ENCODE data around the gene CLCN5. TPM values are rescaled to one million over a fixed set of nuclear protein-coding genes. Genes with fewer than 3 reads are reported as not detected.
"Not testable (repeated sequence)": the region's sequence is repeated elsewhere in the genome, so short reads cannot be mapped to it uniquely, and the experiment has no call there.

The CLCN5 gene
- total RNA-seq, 1 donor from 2014 or later: 10.4 TPM

- no peak for DNase-seq (ENCODE audit: low spot score)
Measured at GRCh38 chrX:49995795-49996455, 73.5 kb downstream of the CLCN5 start.

GRCh38 chrX:49996474-49996873 lies 74.1 kb downstream of the CLCN5 start:
- DNase-seq (ENCODE audit: low spot score): no peak

GRCh38 chrX:49999087-49999486 lies 76.7 kb downstream of the CLCN5 start:
- no peak for DNase-seq (ENCODE audit: low spot score)

GRCh38 chrX:50000937-50001542 lies 78.6 kb downstream of the CLCN5 start:
- DNase-seq (ENCODE audit: low spot score): no peak

- DNase-seq (ENCODE audit: low spot score): peak; percentile 2
Measured at GRCh38 chrX:50002067-50002714, 79.8 kb downstream of the CLCN5 start.

GRCh38 chrX:50003467-50003866 lies 81.1 kb downstream of the CLCN5 start:
- no peak for DNase-seq (ENCODE audit: low spot score)

- no peak for DNase-seq (ENCODE audit: low spot score)
Measured at GRCh38 chrX:50003927-50004326, 81.5 kb downstream of the CLCN5 start.

- DNase-seq (ENCODE audit: low spot score): not testable (repeated sequence)
Measured at GRCh38 chrX:50025591-50025990, 103.2 kb downstream of the CLCN5 start.

- DNase-seq (ENCODE audit: low spot score): no peak
Measured at GRCh38 chrX:50035126-50035525, 112.7 kb downstream of the CLCN5 start.

- DNase-seq (ENCODE audit: low spot score): peak; percentile 2
Measured at GRCh38 chrX:50036426-50036825, 114.0 kb downstream of the CLCN5 start.

- DNase-seq (ENCODE audit: low spot score): no peak
Measured at GRCh38 chrX:50045823-50046222, 123.4 kb downstream of the CLCN5 start.

GRCh38 chrX:50049228-50049627 lies 126.8 kb downstream of the CLCN5 start:
- no peak for DNase-seq (ENCODE audit: low spot score)

- DNase-seq (ENCODE audit: low spot score): no peak
Measured at GRCh38 chrX:50054147-50054546, 131.8 kb downstream of the CLCN5 start.

GRCh38 chrX:50066318-50066937 lies 144.0 kb downstream of the CLCN5 start:
- no peak for DNase-seq (ENCODE audit: low spot score)

GRCh38 chrX:50067435-50068284 lies 145.3 kb downstream of the CLCN5 start:
- peak; percentile 60 for DNase-seq (ENCODE audit: low spot score)

- DNase-seq (ENCODE audit: low spot score): no peak
Measured at GRCh38 chrX:50068285-50068563, 145.8 kb downstream of the CLCN5 start.

GRCh38 chrX:50068893-50069292 lies 146.5 kb downstream of the CLCN5 start:
- no peak for DNase-seq (ENCODE audit: low spot score)

GRCh38 chrX:50071494-50071893 lies 149.1 kb downstream of the CLCN5 start:
- DNase-seq (ENCODE audit: low spot score): no peak

GRCh38 chrX:50072110-50072509 lies 149.7 kb downstream of the CLCN5 start:
- DNase-seq (ENCODE audit: low spot score): no peak

GRCh38 chrX:50073601-50074000 lies 151.2 kb downstream of the CLCN5 start:
- no peak for DNase-seq (ENCODE audit: low spot score)

- DNase-seq (ENCODE audit: low spot score): no peak
Measured at GRCh38 chrX:50075630-50076339, 153.4 kb downstream of the CLCN5 start.

Data from umbilical cord (tissue), 2 donors.